OCI-LY7 (cell line): ENCODE data around the gene TPRN.

Source experiments
- CTCF ChIP-seq: fragments of 200-600 bp; sonication (generic); conservative IDR thresholded peaks from 2 replicates; pipeline ENCODE4 v1.5.1; 2014; ENCODE audit warnings: mild to moderate bottlenecking, antibody characterized with exemption, low read length, moderate library complexity, mixed read lengths
- EZH2phosphoT487 ChIP-seq: fragments of 200-600 bp; sonication (generic); IDR thresholded peaks from 2 replicates; pipeline ENCODE4 v1.6.1; 2018; ENCODE audit warnings: low read depth, borderline replicate concordance, mild to moderate bottlenecking, mixed run types, antibody characterized with exemption, low read length, moderate library complexity, mixed read lengths

- no peak for TF ChIP-seq EZH2phosphoT487
- TF ChIP-seq CTCF: no peak
Observed at GRCh38 chr9:137179761-137180160, 20.8 kb downstream of the TPRN start.
